Esophagus muscularis mucosa (tissue), 4 donors: ENCODE data around the gene TM4SF20. TPM values are rescaled to one million over a fixed set of nuclear protein-coding genes. Genes with fewer than 3 reads are reported as not detected.

Source experiments
- DNase-seq: peaks from one replicate; pipeline ENCODE4 v3.0.0-alpha.2; 2017; ENCODE audit errors: extremely low spot score
- H3K27ac ChIP-seq, 4 donors: fragments of 200-600 bp; sonication (generic); replicated peaks in 1 of 4; 1 replicate in 3 of 4; 2 replicates in 1 of 4; pipeline ENCODE4 v1.5.1; 2016 to 2019; ENCODE audit warnings: mild to moderate bottlenecking in 1 of 4
- H3K27me3 ChIP-seq, 4 donors: fragments of 200-600 bp; sonication (generic); one replicate each; pipeline versions ENCODE4 v1.5.1 to v1.6.0; 2016 to 2019
- H3K36me3 ChIP-seq, 4 donors: fragments of 200-600 bp; sonication (generic); one replicate each; pipeline ENCODE4 v1.5.1; 2016 to 2019
- H3K4me1 ChIP-seq, 4 donors: fragments of 200-600 bp; sonication (generic); one replicate each; pipeline ENCODE4 v1.5.1; 2016 to 2019
- H3K4me3 ChIP-seq, 4 donors: fragments of 200-600 bp; sonication (generic); 1 replicate in 2 of 4; 2 replicates in 2 of 4; pipeline ENCODE4 v1.5.1; 2016 to 2019; ENCODE audit warnings: mild to moderate bottlenecking in 4 of 4, moderate library complexity in 1 of 4
- H3K9me3 ChIP-seq, 4 donors: fragments of 200-600 bp; sonication (generic); 1 replicate in 3 of 4; 2 replicates in 1 of 4; pipeline ENCODE4 v1.5.1; 2016 to 2019
- CTCF ChIP-seq, 3 experiments: fragments of 200-600 bp in 2 of 3; fragments of 450-650 bp in 1 of 3; sonication (generic) in 2 of 3; IDR thresholded peaks; one replicate each; pipeline ENCODE4 v1.5.1; 2017 to 2019; ENCODE audit warnings: antibody characterized with exemption in 3 of 3, mild to moderate bottlenecking in 2 of 3, moderate library complexity in 1 of 3
- EP300 ChIP-seq: sonication (generic); formaldehyde crosslinking; IDR thresholded peaks from one replicate; pipeline ENCODE4 v1.6.1; 2017; ENCODE audit warnings: antibody characterized with exemption
- POLR2A ChIP-seq: fragments of 450-650 bp; IDR thresholded peaks from one replicate; pipeline ENCODE4 v1.6.1; 2017; ENCODE audit warnings: antibody characterized with exemption, moderate library complexity, mild to moderate bottlenecking, low read depth
- POLR2AphosphoS5 ChIP-seq, 2 donors: sonication (generic); formaldehyde crosslinking; IDR thresholded peaks; one replicate each; pipeline ENCODE4 v1.6.1; 2017; ENCODE audit warnings: antibody characterized with exemption in 2 of 2
- WGBS: methylation state at CpG from one replicate; pipeline ENCODE4 v1.1.5; 2018; 5-methylcytosine and 5-hydroxymethylcytosine counted together
- intact Hi-C: fragments of 100-400 bp; cut with DNase I; formaldehyde crosslinking; loops from one replicate; pipeline ENCODE4 v1.15.1; 2023
- total RNA-seq, 4 donors: library from RNA; depleted of rRNA; stranded (reverse); fragments of >200 nt; gene quantifications; one replicate each; pipeline versions ENCODE4 v1.1.0 to v1.2.1, GENCODE V29; 2016

The TM4SF20 gene
- total RNA-seq, 4 donors from 2014 or later: not detected

GRCh38 chr2:227326783-227327182 lies 52.3 kb downstream of the TM4SF20 start:
- 94% methylated on average over 6 of the region's 6 CpGs for WGBS
- Histone ChIP-seq H3K9me3 (no peaks in the 10 kb centered on the region), H3K4me1 (peaks cover 19 to 33% (median 23%) of the 10 kb centered on the region in 4 donors), H3K4me3 (no peak overlapping the region), H3K27me3 (no peaks in the 10 kb centered on the region), H3K36me3 (peaks cover 0 to 10% (median 8%) of the 10 kb centered on the region in 4 donors), H3K27ac (no peak overlapping the region)
- no peak for DNase-seq
- intact Hi-C loops: no loop called here
- TF ChIP-seq POLR2AphosphoS5 (IDR thresholded peaks at IDR 0.05) (no peak), CTCF (IDR thresholded peaks at IDR 0.05) (no peak), POLR2A (no peak), EP300 (no peak)

- Histone ChIP-seq H3K4me1 (peaks cover 19 to 33% (median 23%) of the 10 kb centered on the region in 4 donors), H3K4me3 (peak overlapping the region; percentile 86 to 98 (median 93)), H3K9me3 (no peaks in the 10 kb centered on the region), H3K36me3 (peaks cover 0 to 6% (median 4%) of the 10 kb centered on the region in 4 donors), H3K27ac (peak overlapping the region; percentile 87 to 97 (median 92)), H3K27me3 (no peaks in the 10 kb centered on the region)
- 2% methylated on average over 7 of the region's 13 CpGs for WGBS
- intact Hi-C loops: no loop called here
- no peak for DNase-seq
- TF ChIP-seq POLR2A (no peak), CTCF (IDR thresholded peaks at IDR 0.05) (no peak), POLR2AphosphoS5 (IDR thresholded peaks at IDR 0.05) (no peak), EP300 (no peak)
Measured at GRCh38 chr2:227325839-227326195, 53.3 kb downstream of the TM4SF20 start.

- Histone ChIP-seq H3K4me3 (peak within 1 kb of the TSS; percentile 86 to 98 (median 93)), H3K9me3 (no peaks in the 10 kb centered on the region), H3K36me3 (no peaks in the 10 kb centered on the region), H3K27me3 (no peaks in the 10 kb centered on the region), H3K4me1 (peaks cover 19 to 33% (median 23%) of the 10 kb centered on the region in 4 donors), H3K27ac (peak within 1 kb of the TSS; percentile 87 to 97 (median 92))
- DNase-seq: peak; percentile 98
- peak; percentile 3 to 15 (median 12) for TF ChIP-seq CTCF (IDR thresholded peaks at IDR 0.05)
- TF ChIP-seq POLR2A: peak; percentile 60
- TF ChIP-seq POLR2AphosphoS5 (IDR thresholded peaks at IDR 0.05): peak; percentile 95 to 97
- no peak for TF ChIP-seq EP300
- 0% methylated on average over 19 of the region's 67 CpGs for whole genome bisulfite sequencing
- intact Hi-C loops: no loop called here
Measured at GRCh38 chr2:227324995-227325838, 53.9 kb downstream of the TM4SF20 start, which contains the start of gene MFF. MFF (plus strand) TSS chr2:227325251; CDS start chr2:227330666, 5,415 bp downstream.

GRCh38 chr2:227324642-227324994 lies 54.5 kb downstream of the TM4SF20 start:
- peak overlapping the region; percentile 87 to 97 (median 92) for H3K27ac ChIP-seq
- DNase-seq: no peak
- no peaks in the 10 kb centered on the region for H3K9me3 ChIP-seq
- peaks cover 19 to 33% (median 23%) of the 10 kb centered on the region in 4 donors for H3K4me1 ChIP-seq
- H3K4me3 ChIP-seq: peak overlapping the region; percentile 86 to 98 (median 93)
- H3K27me3 ChIP-seq: no peaks in the 10 kb centered on the region
- no peaks in the 10 kb centered on the region for H3K36me3 ChIP-seq
- WGBS: 8% methylated on average over 6 of the region's 6 CpGs
- intact Hi-C loops: no loop called here
- TF ChIP-seq POLR2A: no peak
- no peak for TF ChIP-seq POLR2AphosphoS5 (IDR thresholded peaks at IDR 0.05)

- H3K36me3 ChIP-seq: no peaks in the 10 kb centered on the region
- H3K4me3 ChIP-seq: no peak overlapping the region
- H3K9me3 ChIP-seq: no peaks in the 10 kb centered on the region
- WGBS: 96% methylated on average over 4 of the region's 4 CpGs
- no peak for TF ChIP-seq POLR2A
- no peak for TF ChIP-seq POLR2AphosphoS5 (IDR thresholded peaks at IDR 0.05)
- no peak for TF ChIP-seq CTCF (IDR thresholded peaks at IDR 0.05)
- no peak for TF ChIP-seq EP300
- DNase-seq: no peak
- no peaks in the 10 kb centered on the region for H3K27me3 ChIP-seq
- peaks cover 19 to 33% (median 23%) of the 10 kb centered on the region in 4 donors for H3K4me1 ChIP-seq
- H3K27ac ChIP-seq: no peak overlapping the region
- intact Hi-C loops: no loop called here
Measured at GRCh38 chr2:227323818-227324217, 55.3 kb downstream of the TM4SF20 start.
